GM23338 (cell line): ENCODE results near the gene CLEC4E.

ENCODE experiments used
- CREB1 ChIP-seq: fragments of 250-450 bp; sonication (Bioruptor Pico); IDR thresholded peaks from 2 replicates; pipeline ENCODE4 v1.5.0; 2020; ENCODE audit warnings: low read depth, mild to moderate bottlenecking, moderate library complexity
- EZH2 ChIP-seq: fragments of 200-600 bp; sonication (generic); IDR thresholded peaks from one replicate; pipeline ENCODE4 v1.8.0; 2017; ENCODE audit warnings: antibody characterized with exemption, mild to moderate bottlenecking, low read depth; ENCODE audit not compliant: unreplicated experiment
- EZH2phosphoT487 ChIP-seq: fragments of 200-600 bp; sonication (generic); IDR thresholded peaks from one replicate; pipeline ENCODE4 v1.8.1; 2018; ENCODE audit warnings: antibody characterized with exemption; ENCODE audit not compliant: unreplicated experiment
- JUNB ChIP-seq: IDR thresholded peaks from one replicate; pipeline ENCODE4 v1.6.1; 2016; ENCODE audit warnings: antibody characterized with exemption; ENCODE audit not compliant: unreplicated experiment
- POLR2AphosphoS5 ChIP-seq: IDR thresholded peaks from 2 replicates; pipeline ENCODE4 v1.6.1; 2016; ENCODE audit warnings: antibody characterized with exemption, low read depth
- REST ChIP-seq: IDR thresholded peaks from one replicate; pipeline ENCODE4 v1.6.1; 2018; ENCODE audit warnings: antibody characterized with exemption; ENCODE audit not compliant: unreplicated experiment
- TF ChIP-seq, protein P1 (sequence below), 2 experiments: fragments of 200-600 bp in 1 of 2; sonication (generic) in 1 of 2; conservative IDR thresholded peaks; 2 replicates each; pipeline versions ENCODE4 v1.5.1 to v1.6.1; 2016 to 2017; ENCODE audit warnings: antibody characterized with exemption in 2 of 2, low read depth in 2 of 2, mild to moderate bottlenecking in 2 of 2, moderate library complexity in 1 of 2
- TF ChIP-seq, protein P2 (sequence below): IDR thresholded peaks from 2 replicates; pipeline ENCODE4 v1.6.1; 2016; ENCODE audit warnings: antibody characterized with exemption

DNA sequence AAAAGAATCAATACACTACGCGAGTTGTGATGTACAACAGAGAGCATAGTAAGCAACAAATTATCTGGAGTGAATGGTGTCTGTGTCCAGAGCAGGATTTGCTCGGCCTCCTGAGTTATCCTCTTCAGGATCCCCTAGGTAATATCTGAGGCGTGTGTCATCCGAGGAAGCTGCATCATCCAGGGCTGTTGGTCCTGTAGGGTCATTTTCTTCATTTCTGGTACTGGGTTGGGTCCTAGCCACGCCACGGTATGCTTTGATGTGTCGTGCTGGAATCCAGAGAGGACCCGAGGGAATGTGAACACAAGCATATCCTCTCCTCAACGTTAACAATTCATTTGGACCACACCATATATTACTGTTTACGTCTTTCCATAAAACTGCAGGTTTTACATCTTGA lies 19.0 kb upstream of the CLEC4E start:
- TF ChIP-seq POLR2AphosphoS5 (no peak), REST (no peak), JUNB (no peak), CREB1 (CRISPR knock-in tag) (no peak), EZH2phosphoT487 (no peak), EZH2 (no peak)
- TF ChIP-seq, protein P1, sequence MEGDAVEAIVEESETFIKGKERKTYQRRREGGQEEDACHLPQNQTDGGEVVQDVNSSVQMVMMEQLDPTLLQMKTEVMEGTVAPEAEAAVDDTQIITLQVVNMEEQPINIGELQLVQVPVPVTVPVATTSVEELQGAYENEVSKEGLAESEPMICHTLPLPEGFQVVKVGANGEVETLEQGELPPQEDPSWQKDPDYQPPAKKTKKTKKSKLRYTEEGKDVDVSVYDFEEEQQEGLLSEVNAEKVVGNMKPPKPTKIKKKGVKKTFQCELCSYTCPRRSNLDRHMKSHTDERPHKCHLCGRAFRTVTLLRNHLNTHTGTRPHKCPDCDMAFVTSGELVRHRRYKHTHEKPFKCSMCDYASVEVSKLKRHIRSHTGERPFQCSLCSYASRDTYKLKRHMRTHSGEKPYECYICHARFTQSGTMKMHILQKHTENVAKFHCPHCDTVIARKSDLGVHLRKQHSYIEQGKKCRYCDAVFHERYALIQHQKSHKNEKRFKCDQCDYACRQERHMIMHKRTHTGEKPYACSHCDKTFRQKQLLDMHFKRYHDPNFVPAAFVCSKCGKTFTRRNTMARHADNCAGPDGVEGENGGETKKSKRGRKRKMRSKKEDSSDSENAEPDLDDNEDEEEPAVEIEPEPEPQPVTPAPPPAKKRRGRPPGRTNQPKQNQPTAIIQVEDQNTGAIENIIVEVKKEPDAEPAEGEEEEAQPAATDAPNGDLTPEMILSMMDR (conservative IDR thresholded peaks at IDR 0.05; ENCODE audit: low read depth in 2 of 2) = no peak
- TF ChIP-seq, protein P2, sequence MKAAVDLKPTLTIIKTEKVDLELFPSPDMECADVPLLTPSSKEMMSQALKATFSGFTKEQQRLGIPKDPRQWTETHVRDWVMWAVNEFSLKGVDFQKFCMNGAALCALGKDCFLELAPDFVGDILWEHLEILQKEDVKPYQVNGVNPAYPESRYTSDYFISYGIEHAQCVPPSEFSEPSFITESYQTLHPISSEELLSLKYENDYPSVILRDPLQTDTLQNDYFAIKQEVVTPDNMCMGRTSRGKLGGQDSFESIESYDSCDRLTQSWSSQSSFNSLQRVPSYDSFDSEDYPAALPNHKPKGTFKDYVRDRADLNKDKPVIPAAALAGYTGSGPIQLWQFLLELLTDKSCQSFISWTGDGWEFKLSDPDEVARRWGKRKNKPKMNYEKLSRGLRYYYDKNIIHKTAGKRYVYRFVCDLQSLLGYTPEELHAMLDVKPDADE = no peak
